KMS-11 (cell line): ENCODE results near the gene CABS1.

ENCODE experiments used
- H2AFZ ChIP-seq: fragments of 200-600 bp; sonication (generic); 2 replicates; pipeline ENCODE4 v1.6.1; 2016; ENCODE audit warnings: antibody characterized with exemption, mixed run types, low read depth
- H3K27ac ChIP-seq: fragments of 200-600 bp; sonication (generic); 2 replicates; pipeline ENCODE4 v1.6.1; 2016; ENCODE audit warnings: mild to moderate bottlenecking, mixed run types
- H3K27me3 ChIP-seq: fragments of 200-600 bp; sonication (generic); 2 replicates; pipeline ENCODE4 v1.6.1; 2017; ENCODE audit warnings: mild to moderate bottlenecking, low read depth, mixed run types, moderate library complexity; ENCODE audit not compliant: insufficient read depth
- H3K36me3 ChIP-seq: fragments of 200-600 bp; sonication (generic); 2 replicates; pipeline ENCODE4 v1.6.1; 2017; ENCODE audit warnings: mild to moderate bottlenecking, mixed run types; ENCODE audit not compliant: insufficient read depth
- H3K4me1 ChIP-seq: fragments of 200-600 bp; sonication (generic); 2 replicates; pipeline ENCODE4 v1.6.1; 2016; ENCODE audit warnings: mild to moderate bottlenecking, low read depth, mixed run types; ENCODE audit not compliant: poor library complexity, severe bottlenecking
- H3K4me2 ChIP-seq: fragments of 200-600 bp; sonication (generic); 2 replicates; pipeline ENCODE4 v1.7.0; 2016; ENCODE audit warnings: mild to moderate bottlenecking, mixed run types
- H3K4me3 ChIP-seq: fragments of 200-600 bp; sonication (generic); IDR thresholded peaks from 2 replicates; pipeline ENCODE4 v1.6.1; 2017; ENCODE audit warnings: low read depth, low read length, mixed read lengths; ENCODE audit not compliant: insufficient read depth
- H3K79me2 ChIP-seq: fragments of 200-600 bp; sonication (generic); 2 replicates; pipeline ENCODE4 v1.6.1; 2016; ENCODE audit warnings: low read depth, mixed run types; ENCODE audit not compliant: insufficient read depth
- H3K9ac ChIP-seq: fragments of 200-600 bp; sonication (generic); 2 replicates; pipeline ENCODE4 v1.6.1; 2016; ENCODE audit warnings: mild to moderate bottlenecking, mixed run types
- H4K20me1 ChIP-seq: fragments of 200-600 bp; sonication (generic); 2 replicates; pipeline ENCODE4 v1.6.1; 2016; ENCODE audit warnings: mild to moderate bottlenecking, mixed run types; ENCODE audit not compliant: insufficient read depth
- CTCF ChIP-seq: fragments of 200-600 bp; sonication (generic); conservative IDR thresholded peaks from 2 replicates; pipeline ENCODE4 v1.6.1; 2017; ENCODE audit warnings: low read depth, mild to moderate bottlenecking, antibody characterized with exemption, low read length, moderate library complexity, mixed read lengths

CABS1 gene

GRCh38 chr4:70336043-70336442 lies 1.3 kb downstream of the CABS1 start:
- no peak overlapping the region for H3K4me2 ChIP-seq
- no peak overlapping the region for H3K27ac ChIP-seq
- no peaks in the 10 kb centered on the region for H4K20me1 ChIP-seq
- H3K79me2 ChIP-seq = no peaks in the 10 kb centered on the region
- no peak for TF ChIP-seq CTCF
- no peaks in the 10 kb centered on the region for H3K36me3 ChIP-seq
- H3K27me3 ChIP-seq = no peaks in the 10 kb centered on the region
- no peak overlapping the region for H2AFZ ChIP-seq
- no peak overlapping the region for H3K9ac ChIP-seq
- no peaks in the 10 kb centered on the region for H3K4me1 ChIP-seq
- no peak overlapping the region for H3K4me3 ChIP-seq

DNA sequence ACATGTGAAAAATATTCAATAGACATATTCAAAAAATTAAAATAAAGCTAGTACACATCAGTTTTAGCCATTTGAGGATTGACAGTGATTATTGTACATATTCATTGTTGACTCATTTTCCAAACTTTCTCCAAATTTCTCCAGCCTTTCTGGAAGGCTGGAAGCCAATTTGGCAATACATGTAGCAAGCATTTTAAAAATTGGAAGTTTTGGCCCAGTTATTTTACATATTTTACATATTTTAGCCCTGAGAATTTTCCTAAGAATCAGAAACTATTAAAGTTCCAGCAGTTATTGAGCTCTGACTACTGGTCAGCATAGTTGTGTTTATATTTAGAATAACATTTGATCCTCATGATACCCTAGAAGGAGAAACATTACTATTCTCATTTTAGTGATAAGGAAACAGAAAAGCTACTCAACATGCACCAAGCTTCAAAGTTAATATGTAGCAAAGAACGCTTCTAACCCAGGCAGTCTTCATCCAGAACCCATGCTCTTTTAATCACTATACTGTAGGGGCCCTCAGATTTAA lies 3.2 kb downstream of the CABS1 start:
- Histone ChIP-seq H3K4me2 (no peak overlapping the region), H4K20me1 (no peaks in the 10 kb centered on the region), H3K27me3 (no peaks in the 10 kb centered on the region), H3K4me1 (no peaks in the 10 kb centered on the region), H3K36me3 (no peaks in the 10 kb centered on the region), H3K9ac (no peak overlapping the region), H3K27ac (no peak overlapping the region), H3K4me3 (no peak overlapping the region), H2AFZ (no peak overlapping the region), H3K79me2 (no peaks in the 10 kb centered on the region)
- TF ChIP-seq CTCF = no peak

- no peak overlapping the region for H2AFZ ChIP-seq
Observed at GRCh38 chr4:70356185-70356584, 21.4 kb downstream of the CABS1 start.

DNA sequence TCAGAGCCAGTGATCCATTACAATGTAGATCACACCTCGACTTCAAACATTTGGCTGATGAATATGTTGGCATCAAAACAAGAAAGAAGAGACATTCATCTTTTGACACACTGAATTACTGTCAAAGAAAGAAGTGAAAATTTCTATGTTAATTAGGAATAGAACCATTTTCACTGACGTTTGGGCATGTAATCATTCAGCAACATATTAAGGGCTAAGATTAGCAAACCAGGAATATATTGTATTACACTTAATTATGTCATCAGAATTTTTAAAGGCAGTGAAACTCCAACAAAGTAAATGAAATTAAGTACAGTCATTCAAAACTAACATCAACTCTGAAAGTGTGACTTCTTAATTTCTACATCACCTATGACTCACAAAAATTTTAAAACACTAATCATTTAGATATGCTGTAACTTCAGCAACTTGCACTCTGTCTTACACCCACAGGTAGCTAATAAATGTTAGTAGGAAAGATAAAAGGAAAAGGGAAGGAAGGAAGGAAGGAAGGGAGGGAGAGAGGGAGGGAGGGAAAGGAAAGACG lies 24.4 kb downstream of the CABS1 start:
- no peak overlapping the region for H3K27ac ChIP-seq
- H3K27me3 ChIP-seq = no peaks in the 10 kb centered on the region
- no peaks in the 10 kb centered on the region for H3K36me3 ChIP-seq
- no peaks in the 10 kb centered on the region for H3K4me1 ChIP-seq
- no peaks in the 10 kb centered on the region for H4K20me1 ChIP-seq
- H3K4me3 ChIP-seq = no peak overlapping the region
- no peak for TF ChIP-seq CTCF
- no peak overlapping the region for H3K4me2 ChIP-seq
- no peak overlapping the region for H3K9ac ChIP-seq
- H2AFZ ChIP-seq = no peak overlapping the region
- no peaks in the 10 kb centered on the region for H3K79me2 ChIP-seq

More at GRCh38 chr4:70356185-70356584, 21.4 kb downstream of the CABS1 start:
- no peak overlapping the region for H3K4me3 ChIP-seq
- no peak overlapping the region for H3K27ac ChIP-seq
- H3K9ac ChIP-seq = no peak overlapping the region
- H4K20me1 ChIP-seq = no peaks in the 10 kb centered on the region
- no peak for TF ChIP-seq CTCF
- no peaks in the 10 kb centered on the region for H3K4me1 ChIP-seq
- H3K36me3 ChIP-seq = no peaks in the 10 kb centered on the region
- no peaks in the 10 kb centered on the region for H3K27me3 ChIP-seq
- no peak overlapping the region for H3K4me2 ChIP-seq
- no peaks in the 10 kb centered on the region for H3K79me2 ChIP-seq
